Measurements from ENCODE around the gene C1orf35. TPM values are rescaled to one million over a fixed set of nuclear protein-coding genes. Genes with fewer than 3 reads are reported as not detected.
A peak's percentile ranks its signal among the peaks of the same experiment; 100 is the strongest.

Gene C1orf35
- total and polyA plus RNA-seq, 2 experiments from 2014 or later: 12.3 to 24.6 TPM

DNA sequence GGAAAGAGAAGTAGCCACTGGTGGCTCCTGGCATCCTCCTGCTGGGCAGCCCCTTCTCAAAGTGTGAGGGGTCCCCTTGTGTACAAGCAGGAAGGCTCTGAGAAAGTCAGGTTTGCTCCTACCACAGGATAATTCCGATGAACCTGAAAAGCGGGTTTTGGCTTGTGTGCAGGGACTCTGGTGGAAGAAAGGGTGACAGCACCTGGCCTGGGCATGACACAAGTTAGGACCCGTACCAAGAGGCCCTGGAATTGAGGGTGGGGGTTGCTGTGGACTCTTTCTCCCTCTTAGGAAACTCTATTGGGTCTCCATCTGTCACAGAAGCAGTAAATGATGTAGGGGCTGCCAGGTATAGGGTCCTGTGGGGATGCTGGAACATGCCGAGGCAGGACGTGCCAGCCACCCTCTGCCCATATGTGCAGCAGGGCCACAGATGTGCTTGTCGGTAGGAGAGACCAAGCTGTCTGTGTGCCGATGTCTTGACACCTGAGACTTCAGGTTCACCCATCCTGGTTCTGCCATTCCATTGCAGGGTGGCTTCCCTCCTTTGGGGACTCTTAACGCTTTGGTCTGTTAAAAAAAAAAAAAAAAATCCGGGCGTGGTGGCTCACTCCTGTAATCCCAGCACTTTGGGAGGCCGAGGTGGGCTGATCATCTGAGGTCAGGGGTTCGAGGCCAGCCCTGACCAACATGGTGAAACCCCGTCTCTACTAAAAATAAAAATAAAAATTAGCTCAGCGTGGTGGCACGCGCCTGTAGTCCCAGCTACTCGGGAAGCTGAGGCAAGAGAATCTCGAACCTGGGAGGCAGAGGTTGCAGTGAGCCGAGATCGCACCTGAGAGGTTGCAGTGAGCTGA is 9.8 kb downstream of the C1orf35 start:
- no peaks in the 10 kb centered on the region for H3K27me3 ChIP-seq
- H2AFZ ChIP-seq: no peak overlapping the region
- H3K4me3 ChIP-seq: no peak overlapping the region
- peaks cover 8% of the 10 kb centered on the region for H3K9me3 ChIP-seq (ENCODE audit: low read depth)
- WGBS (ENCODE audit: low lambda C conversion rate, missing lambda C conversion rate): 97% methylated on average over 20 of the region's 20 CpGs
- H3K27ac ChIP-seq: no peak overlapping the region
- H3K79me2 ChIP-seq: peaks cover 100% of the 10 kb centered on the region
- TF ChIP-seq EZH2phosphoT487 (IDR thresholded peaks at IDR 0.05; ENCODE audit: low read depth, severe bottlenecking, unreplicated experiment) (no peak), EZH2 (IDR thresholded peaks at IDR 0.05; ENCODE audit: borderline replicate concordance) (no peak)
- TF ChIP-seq, protein P1, sequence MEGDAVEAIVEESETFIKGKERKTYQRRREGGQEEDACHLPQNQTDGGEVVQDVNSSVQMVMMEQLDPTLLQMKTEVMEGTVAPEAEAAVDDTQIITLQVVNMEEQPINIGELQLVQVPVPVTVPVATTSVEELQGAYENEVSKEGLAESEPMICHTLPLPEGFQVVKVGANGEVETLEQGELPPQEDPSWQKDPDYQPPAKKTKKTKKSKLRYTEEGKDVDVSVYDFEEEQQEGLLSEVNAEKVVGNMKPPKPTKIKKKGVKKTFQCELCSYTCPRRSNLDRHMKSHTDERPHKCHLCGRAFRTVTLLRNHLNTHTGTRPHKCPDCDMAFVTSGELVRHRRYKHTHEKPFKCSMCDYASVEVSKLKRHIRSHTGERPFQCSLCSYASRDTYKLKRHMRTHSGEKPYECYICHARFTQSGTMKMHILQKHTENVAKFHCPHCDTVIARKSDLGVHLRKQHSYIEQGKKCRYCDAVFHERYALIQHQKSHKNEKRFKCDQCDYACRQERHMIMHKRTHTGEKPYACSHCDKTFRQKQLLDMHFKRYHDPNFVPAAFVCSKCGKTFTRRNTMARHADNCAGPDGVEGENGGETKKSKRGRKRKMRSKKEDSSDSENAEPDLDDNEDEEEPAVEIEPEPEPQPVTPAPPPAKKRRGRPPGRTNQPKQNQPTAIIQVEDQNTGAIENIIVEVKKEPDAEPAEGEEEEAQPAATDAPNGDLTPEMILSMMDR (IDR thresholded peaks at IDR 0.05; ENCODE audit: poor library complexity): no peak
- peaks cover 29% of the 10 kb centered on the region for H3K4me1 ChIP-seq (ENCODE audit: insufficient read depth)
- DNase-seq (ENCODE audit: low spot score): peak; percentile 3
- no peak overlapping the region for H3K4me2 ChIP-seq
- H3K36me3 ChIP-seq (replicated peaks; ENCODE audit: insufficient read depth, low read depth): no peaks in the 10 kb centered on the region
- H3K9me2 ChIP-seq (replicated peaks; ENCODE audit: insufficient read depth): no peaks in the 10 kb centered on the region
- peaks cover 100% of the 10 kb centered on the region for H4K20me1 ChIP-seq (ENCODE audit: insufficient read depth, poor library complexity, severe bottlenecking)

DNA sequence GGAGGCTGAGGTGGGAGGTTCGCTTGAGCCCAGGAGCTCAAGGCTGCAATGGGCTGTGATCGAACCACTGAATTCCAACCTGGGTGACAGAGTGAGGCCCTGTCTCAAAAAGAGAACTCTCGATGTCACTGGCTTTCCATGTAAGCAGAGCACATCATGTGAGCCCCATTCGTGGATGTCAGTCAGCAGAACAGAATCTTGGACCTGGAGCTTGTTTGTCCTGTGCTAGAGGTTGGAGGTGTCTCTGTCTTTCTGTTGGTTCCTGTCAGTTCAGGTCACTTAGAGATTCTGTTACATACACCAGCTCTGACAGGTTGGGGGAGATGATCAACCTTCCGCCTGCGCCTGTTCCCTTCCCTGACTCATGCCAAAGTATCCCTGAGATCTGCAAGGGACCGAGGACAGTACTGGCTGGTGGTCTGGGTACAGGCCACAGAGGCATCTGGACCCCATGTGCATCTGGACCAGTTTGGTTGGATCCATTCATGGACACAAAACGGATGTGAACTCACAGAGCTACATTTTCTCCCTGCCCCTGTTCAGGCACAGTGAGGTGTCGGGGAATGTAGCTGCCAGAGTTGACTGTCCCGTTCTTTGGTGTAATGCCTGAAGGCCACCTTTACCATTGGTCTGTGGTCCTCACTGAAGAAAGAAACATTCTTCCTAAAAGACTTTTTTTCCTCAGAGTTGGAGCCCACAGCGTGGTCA is 10.6 kb downstream of the C1orf35 start:
- Histone ChIP-seq H4K20me1 (ENCODE audit: insufficient read depth, poor library complexity, severe bottlenecking) (peaks cover 100% of the 10 kb centered on the region), H2AFZ (no peak overlapping the region), H3K4me3 (no peak overlapping the region), H3K36me3 (replicated peaks; ENCODE audit: insufficient read depth, low read depth) (no peaks in the 10 kb centered on the region), H3K9me2 (replicated peaks; ENCODE audit: insufficient read depth) (no peaks in the 10 kb centered on the region), H3K9me3 (ENCODE audit: low read depth) (peaks cover 8% of the 10 kb centered on the region), H3K27me3 (no peaks in the 10 kb centered on the region), H3K4me1 (ENCODE audit: insufficient read depth) (peaks cover 37% of the 10 kb centered on the region), H3K4me2 (no peak overlapping the region), H3K27ac (no peak overlapping the region), H3K79me2 (peaks cover 100% of the 10 kb centered on the region)
- WGBS (ENCODE audit: low lambda C conversion rate, missing lambda C conversion rate): 94% methylated on average over 11 of the region's 11 CpGs
- TF ChIP-seq EZH2phosphoT487 (IDR thresholded peaks at IDR 0.05; ENCODE audit: low read depth, severe bottlenecking, unreplicated experiment) (no peak), EZH2 (IDR thresholded peaks at IDR 0.05; ENCODE audit: borderline replicate concordance) (no peak)
- TF ChIP-seq, protein P1 (IDR thresholded peaks at IDR 0.05; ENCODE audit: poor library complexity): no peak
- DNase-seq (ENCODE audit: low spot score): no peak

DNA sequence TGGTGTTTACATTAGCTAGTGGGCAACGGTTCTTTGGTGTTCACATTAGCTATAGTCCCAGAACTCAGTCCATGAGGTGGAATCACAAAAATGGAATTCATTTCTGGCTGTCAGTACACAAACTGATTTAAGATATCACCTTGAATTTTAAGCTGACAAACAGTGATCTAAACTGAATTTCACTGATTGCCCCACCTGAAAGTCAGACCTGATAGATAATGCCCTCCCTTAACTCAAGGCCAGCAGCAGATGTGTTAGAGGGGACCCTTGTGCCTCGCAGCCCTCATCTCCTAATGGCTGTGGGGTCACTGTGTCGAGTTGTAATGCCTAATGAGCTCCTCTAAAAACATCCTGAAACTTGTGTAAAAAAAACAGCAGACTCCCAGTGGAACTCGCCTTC is 12.0 kb downstream of the C1orf35 start:
- no peaks in the 10 kb centered on the region for H3K36me3 ChIP-seq (replicated peaks; ENCODE audit: insufficient read depth, low read depth)
- peak overlapping the region; percentile 54 for H3K4me2 ChIP-seq
- no peak overlapping the region for H2AFZ ChIP-seq
- H3K27me3 ChIP-seq: no peaks in the 10 kb centered on the region
- no peak overlapping the region for H3K4me3 ChIP-seq
- no peak overlapping the region for H3K27ac ChIP-seq
- no peaks in the 10 kb centered on the region for H3K9me2 ChIP-seq (replicated peaks; ENCODE audit: insufficient read depth)
- DNase-seq (ENCODE audit: low spot score): no peak
- peaks cover 100% of the 10 kb centered on the region for H4K20me1 ChIP-seq (ENCODE audit: insufficient read depth, poor library complexity, severe bottlenecking)
- 76% methylated on average over 4 of the region's 4 CpGs for WGBS (ENCODE audit: low lambda C conversion rate, missing lambda C conversion rate)
- H3K79me2 ChIP-seq: peaks cover 100% of the 10 kb centered on the region
- TF ChIP-seq, protein P1 (IDR thresholded peaks at IDR 0.05; ENCODE audit: poor library complexity): no peak
- no peak for TF ChIP-seq EZH2 (IDR thresholded peaks at IDR 0.05; ENCODE audit: borderline replicate concordance)
- TF ChIP-seq EZH2phosphoT487 (IDR thresholded peaks at IDR 0.05; ENCODE audit: low read depth, severe bottlenecking, unreplicated experiment): no peak
- H3K9me3 ChIP-seq (ENCODE audit: low read depth): peaks cover 8% of the 10 kb centered on the region
- peaks cover 48% of the 10 kb centered on the region for H3K4me1 ChIP-seq (ENCODE audit: insufficient read depth)

All from hepatocyte (in vitro differentiated cells).